Measurements from ENCODE around the gene DAAM1. TPM values are rescaled to one million over a fixed set of nuclear protein-coding genes. Genes with fewer than 3 reads are reported as not detected.
A peak's percentile ranks its signal among the peaks of the same experiment; 100 is the strongest.

Gene DAAM1
- total RNA-seq, 4 donors from 2014 or later: 40.0 to 86.7 (median 57.6) TPM

DNA sequence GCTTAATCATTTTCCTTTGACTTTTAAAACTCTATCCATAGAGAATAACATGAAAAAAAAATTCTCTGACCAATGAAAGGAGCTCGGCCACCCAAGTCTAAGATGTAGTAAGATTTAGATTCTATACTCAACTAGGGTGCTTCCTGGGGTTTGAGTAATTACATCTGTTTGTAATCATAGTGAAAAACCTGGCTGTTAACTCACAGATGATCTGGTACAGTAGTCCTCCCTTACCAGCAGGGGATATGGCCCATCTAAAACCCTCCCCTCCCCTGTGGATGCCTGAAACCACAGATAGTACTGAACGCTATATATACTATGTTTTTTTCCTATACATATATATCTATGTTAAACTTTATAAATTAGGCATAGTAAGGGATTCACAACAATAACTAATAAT, 89.2 kb downstream of the DAAM1 start:
- DNase-seq (ENCODE audit: low spot score in 2 of 2): no peak
- TF ChIP-seq, protein P1, sequence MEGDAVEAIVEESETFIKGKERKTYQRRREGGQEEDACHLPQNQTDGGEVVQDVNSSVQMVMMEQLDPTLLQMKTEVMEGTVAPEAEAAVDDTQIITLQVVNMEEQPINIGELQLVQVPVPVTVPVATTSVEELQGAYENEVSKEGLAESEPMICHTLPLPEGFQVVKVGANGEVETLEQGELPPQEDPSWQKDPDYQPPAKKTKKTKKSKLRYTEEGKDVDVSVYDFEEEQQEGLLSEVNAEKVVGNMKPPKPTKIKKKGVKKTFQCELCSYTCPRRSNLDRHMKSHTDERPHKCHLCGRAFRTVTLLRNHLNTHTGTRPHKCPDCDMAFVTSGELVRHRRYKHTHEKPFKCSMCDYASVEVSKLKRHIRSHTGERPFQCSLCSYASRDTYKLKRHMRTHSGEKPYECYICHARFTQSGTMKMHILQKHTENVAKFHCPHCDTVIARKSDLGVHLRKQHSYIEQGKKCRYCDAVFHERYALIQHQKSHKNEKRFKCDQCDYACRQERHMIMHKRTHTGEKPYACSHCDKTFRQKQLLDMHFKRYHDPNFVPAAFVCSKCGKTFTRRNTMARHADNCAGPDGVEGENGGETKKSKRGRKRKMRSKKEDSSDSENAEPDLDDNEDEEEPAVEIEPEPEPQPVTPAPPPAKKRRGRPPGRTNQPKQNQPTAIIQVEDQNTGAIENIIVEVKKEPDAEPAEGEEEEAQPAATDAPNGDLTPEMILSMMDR (IDR thresholded peaks at IDR 0.05): no peak
- TF ChIP-seq POLR2A (IDR thresholded peaks at IDR 0.05): no peak
- TF ChIP-seq EP300 (IDR thresholded peaks at IDR 0.05): no peak
- H3K4me1 ChIP-seq: peaks cover 0 to 64% (median 21%) of the 10 kb centered on the region in 4 donors
- H3K9me3 ChIP-seq: no peaks in the 10 kb centered on the region
- H3K4me3 ChIP-seq: no peak overlapping the region
- no peaks in the 10 kb centered on the region for H3K36me3 ChIP-seq
- WGBS, 2 donors: 84 to 89% methylated on average over 2 of the region's 2 CpGs
- no peaks in the 10 kb centered on the region for H3K27me3 ChIP-seq
- H3K27ac ChIP-seq: peak overlapping the region in 3 of 4 donors; percentile 21 to 66 (median 39)

DNA sequence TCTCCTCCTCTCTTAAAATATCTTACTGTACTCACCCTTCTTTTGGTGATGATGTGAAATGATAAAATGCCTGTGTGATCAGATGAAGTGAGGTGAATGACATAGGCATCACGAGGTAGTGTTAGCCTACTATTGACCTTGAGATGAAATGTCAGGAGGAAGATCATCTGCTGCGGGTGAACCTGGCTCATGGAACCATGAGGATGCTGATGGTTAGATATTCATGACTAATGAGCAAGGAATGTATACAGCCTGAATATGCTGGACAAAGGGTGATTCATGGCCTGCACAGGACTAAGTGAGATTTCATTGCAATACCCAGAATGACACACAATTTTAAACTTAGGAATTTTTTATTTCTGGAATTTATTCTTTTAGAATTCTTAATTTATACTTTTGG, 89.6 kb downstream of the DAAM1 start:
- H3K9me3 ChIP-seq: no peaks in the 10 kb centered on the region
- H3K4me1 ChIP-seq: peaks cover 0 to 62% (median 21%) of the 10 kb centered on the region in 4 donors
- whole genome bisulfite sequencing, 2 donors: 17 to 32% methylated on average over 2 of the region's 2 CpGs
- no peaks in the 10 kb centered on the region for H3K36me3 ChIP-seq
- DNase-seq (ENCODE audit: low spot score in 2 of 2): no peak
- H3K4me3 ChIP-seq: no peak overlapping the region
- no peaks in the 10 kb centered on the region for H3K27me3 ChIP-seq
- TF ChIP-seq, protein P1 (IDR thresholded peaks at IDR 0.05): no peak
- TF ChIP-seq EP300 (IDR thresholded peaks at IDR 0.05): peak in 1 of 2 donors; percentile 28
- peak overlapping the region in 3 of 4 donors; percentile 21 to 66 (median 39) for H3K27ac ChIP-seq

DNA sequence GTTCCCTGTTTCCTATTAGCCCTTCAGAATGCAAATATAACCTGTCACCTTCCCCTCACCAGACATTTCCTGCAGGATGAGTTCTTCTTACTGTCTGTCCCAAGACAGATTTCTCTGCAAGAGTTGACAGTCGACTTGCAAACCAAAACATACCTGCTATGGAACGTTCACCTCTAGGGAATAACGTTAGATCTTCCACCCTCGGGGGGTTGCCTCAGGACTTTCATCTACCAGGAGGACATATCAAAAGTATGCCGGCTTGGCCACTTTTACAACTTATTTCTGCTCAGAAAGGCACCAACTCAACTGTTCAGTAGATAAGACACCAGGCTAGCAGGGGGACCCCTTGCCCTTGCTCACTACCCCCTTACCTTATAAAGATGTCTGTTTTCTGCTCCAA, 92.5 kb downstream of the DAAM1 start:
- H3K4me1 ChIP-seq: peaks cover 0 to 41% (median under 1%) of the 10 kb centered on the region in 4 donors
- H3K9me3 ChIP-seq: peaks cover 0 to 3% (median 0%) of the 10 kb centered on the region in 4 donors
- H3K27ac ChIP-seq: no peak overlapping the region
- no peaks in the 10 kb centered on the region for H3K36me3 ChIP-seq
- 88 to 94% methylated on average over 5 of the region's 5 CpGs for WGBS, 2 donors
- no peaks in the 10 kb centered on the region for H3K27me3 ChIP-seq
- DNase-seq (ENCODE audit: low spot score in 2 of 2): no peak
- no peak overlapping the region for H3K4me3 ChIP-seq
- TF ChIP-seq, protein P1 (IDR thresholded peaks at IDR 0.05): no peak

DNA sequence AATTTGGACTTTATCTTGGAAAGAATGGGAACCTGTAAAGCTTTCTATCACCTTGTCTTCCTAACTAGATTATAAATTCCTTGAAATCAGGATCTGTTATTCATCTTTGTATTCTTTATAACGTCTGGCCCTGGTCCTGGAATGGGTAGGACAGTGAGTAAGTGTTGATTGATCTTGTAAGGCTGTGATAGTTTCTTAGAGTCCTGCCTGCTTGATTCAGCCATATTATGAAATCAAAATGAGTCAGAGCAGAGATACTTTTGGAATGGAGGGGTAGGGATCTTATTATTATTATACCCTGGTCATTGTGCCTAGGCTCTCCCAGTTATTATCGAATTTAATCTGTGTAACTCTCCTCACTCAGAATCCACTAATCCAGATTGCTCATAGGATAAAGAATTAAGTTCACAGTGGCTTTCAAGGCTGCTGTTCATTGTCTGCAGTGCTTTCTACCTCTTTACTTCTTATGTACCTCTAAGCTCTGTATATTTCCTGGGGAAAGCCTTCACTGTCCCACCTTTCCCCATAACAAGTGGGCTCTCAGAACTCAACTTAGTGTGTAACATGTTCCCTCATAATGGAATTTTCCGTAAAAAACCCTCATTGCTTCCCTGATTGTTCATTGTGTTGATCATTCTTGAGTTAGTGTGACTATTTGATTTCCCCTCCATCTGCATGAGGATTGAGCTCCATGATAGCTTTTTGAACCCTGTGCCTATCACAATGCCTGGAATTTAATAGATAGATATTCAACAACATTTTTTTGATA, 93.3 kb downstream of the DAAM1 start:
- no peaks in the 10 kb centered on the region for H3K27me3 ChIP-seq
- peaks cover 0 to 36% (median 0%) of the 10 kb centered on the region in 4 donors for H3K4me1 ChIP-seq
- 81 to 82% methylated on average over 3 of the region's 3 CpGs for WGBS, 2 donors
- no peaks in the 10 kb centered on the region for H3K36me3 ChIP-seq
- no peak for DNase-seq (ENCODE audit: low spot score in 2 of 2)
- TF ChIP-seq EP300 (IDR thresholded peaks at IDR 0.05) (no peak), POLR2A (IDR thresholded peaks at IDR 0.05) (no peak)
- TF ChIP-seq, protein P1 (IDR thresholded peaks at IDR 0.05): no peak
- no peak overlapping the region for H3K4me3 ChIP-seq
- H3K9me3 ChIP-seq: peaks cover 0 to 3% (median 0%) of the 10 kb centered on the region in 4 donors
- H3K27ac ChIP-seq: no peak overlapping the region

DNA sequence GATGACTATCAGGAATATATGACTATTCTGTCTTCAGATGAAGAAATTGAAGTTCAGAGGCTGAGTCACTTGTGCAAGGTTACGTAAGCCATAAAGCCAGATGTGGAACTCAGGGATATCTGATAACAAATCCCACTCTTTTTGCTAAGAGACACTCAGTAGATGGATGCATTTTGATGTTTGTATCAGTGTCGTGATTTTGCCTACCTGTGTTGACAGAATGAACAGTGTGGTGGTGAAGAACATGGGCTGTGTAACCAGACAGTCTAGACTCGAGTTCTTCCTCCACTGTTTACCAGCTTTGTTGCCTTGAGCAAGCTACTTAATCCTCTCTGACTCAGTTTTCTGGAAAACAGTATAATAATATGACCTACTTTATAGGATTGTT, 93.9 kb downstream of the DAAM1 start:
- H3K27me3 ChIP-seq: no peaks in the 10 kb centered on the region
- no peaks in the 10 kb centered on the region for H3K36me3 ChIP-seq
- no peak overlapping the region for H3K4me3 ChIP-seq
- no peak for TF ChIP-seq EP300 (IDR thresholded peaks at IDR 0.05)
- no peak for TF ChIP-seq POLR2A (IDR thresholded peaks at IDR 0.05)
- TF ChIP-seq, protein P1 (IDR thresholded peaks at IDR 0.05): no peak
- peaks cover 0 to 36% (median 0%) of the 10 kb centered on the region in 4 donors for H3K4me1 ChIP-seq
- H3K27ac ChIP-seq: no peak overlapping the region
- no peak for DNase-seq (ENCODE audit: low spot score in 2 of 2)
- WGBS, 2 donors: 91 to 93% methylated on average over 3 of the region's 3 CpGs
- H3K9me3 ChIP-seq: peaks cover 0 to 3% (median 0%) of the 10 kb centered on the region in 4 donors
